H7 (cell line): ENCODE results near the gene ARHGEF12. TPM values are rescaled to one million over a fixed set of nuclear protein-coding genes. Genes with fewer than 3 reads are reported as not detected.
A peak's percentile ranks its signal among the peaks of the same experiment; 100 is the strongest.

Source experiments
- DNase-seq: peaks from one replicate; pipeline ENCODE4 v3.0.0; 2012
- H3K27me3 ChIP-seq: 2 replicates; pipeline ENCODE4 v1.6.0; 2011; ENCODE audit warnings: mild to moderate bottlenecking, low read length; ENCODE audit not compliant: control insufficient read depth, insufficient read depth
- H3K36me3 ChIP-seq: replicated peaks from 2 replicates; pipeline ENCODE4 v1.5.1; 2011; ENCODE audit warnings: low read length; ENCODE audit not compliant: control insufficient read depth, insufficient read depth
- H3K4me3 ChIP-seq: 2 replicates; pipeline ENCODE4 v1.5.1; 2011; ENCODE audit warnings: low read depth, mild to moderate bottlenecking, control low read depth, low read length, moderate library complexity; ENCODE audit not compliant: insufficient read depth
- total RNA-seq: library from RNA; depleted of rRNA; stranded (reverse); fragments of >200 nt; shearing (Covaris generic); gene quantifications from 2 replicates; pipeline ENCODE4 v1.2.3, GENCODE V29; 2014; rRNA removed

The ARHGEF12 gene, protein sequence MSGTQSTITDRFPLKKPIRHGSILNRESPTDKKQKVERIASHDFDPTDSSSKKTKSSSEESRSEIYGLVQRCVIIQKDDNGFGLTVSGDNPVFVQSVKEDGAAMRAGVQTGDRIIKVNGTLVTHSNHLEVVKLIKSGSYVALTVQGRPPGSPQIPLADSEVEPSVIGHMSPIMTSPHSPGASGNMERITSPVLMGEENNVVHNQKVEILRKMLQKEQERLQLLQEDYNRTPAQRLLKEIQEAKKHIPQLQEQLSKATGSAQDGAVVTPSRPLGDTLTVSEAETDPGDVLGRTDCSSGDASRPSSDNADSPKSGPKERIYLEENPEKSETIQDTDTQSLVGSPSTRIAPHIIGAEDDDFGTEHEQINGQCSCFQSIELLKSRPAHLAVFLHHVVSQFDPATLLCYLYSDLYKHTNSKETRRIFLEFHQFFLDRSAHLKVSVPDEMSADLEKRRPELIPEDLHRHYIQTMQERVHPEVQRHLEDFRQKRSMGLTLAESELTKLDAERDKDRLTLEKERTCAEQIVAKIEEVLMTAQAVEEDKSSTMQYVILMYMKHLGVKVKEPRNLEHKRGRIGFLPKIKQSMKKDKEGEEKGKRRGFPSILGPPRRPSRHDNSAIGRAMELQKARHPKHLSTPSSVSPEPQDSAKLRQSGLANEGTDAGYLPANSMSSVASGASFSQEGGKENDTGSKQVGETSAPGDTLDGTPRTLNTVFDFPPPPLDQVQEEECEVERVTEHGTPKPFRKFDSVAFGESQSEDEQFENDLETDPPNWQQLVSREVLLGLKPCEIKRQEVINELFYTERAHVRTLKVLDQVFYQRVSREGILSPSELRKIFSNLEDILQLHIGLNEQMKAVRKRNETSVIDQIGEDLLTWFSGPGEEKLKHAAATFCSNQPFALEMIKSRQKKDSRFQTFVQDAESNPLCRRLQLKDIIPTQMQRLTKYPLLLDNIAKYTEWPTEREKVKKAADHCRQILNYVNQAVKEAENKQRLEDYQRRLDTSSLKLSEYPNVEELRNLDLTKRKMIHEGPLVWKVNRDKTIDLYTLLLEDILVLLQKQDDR (N-terminal part only)
- 19.2 and 27.6 TPM in 2 replicates for total RNA-seq

DNA sequence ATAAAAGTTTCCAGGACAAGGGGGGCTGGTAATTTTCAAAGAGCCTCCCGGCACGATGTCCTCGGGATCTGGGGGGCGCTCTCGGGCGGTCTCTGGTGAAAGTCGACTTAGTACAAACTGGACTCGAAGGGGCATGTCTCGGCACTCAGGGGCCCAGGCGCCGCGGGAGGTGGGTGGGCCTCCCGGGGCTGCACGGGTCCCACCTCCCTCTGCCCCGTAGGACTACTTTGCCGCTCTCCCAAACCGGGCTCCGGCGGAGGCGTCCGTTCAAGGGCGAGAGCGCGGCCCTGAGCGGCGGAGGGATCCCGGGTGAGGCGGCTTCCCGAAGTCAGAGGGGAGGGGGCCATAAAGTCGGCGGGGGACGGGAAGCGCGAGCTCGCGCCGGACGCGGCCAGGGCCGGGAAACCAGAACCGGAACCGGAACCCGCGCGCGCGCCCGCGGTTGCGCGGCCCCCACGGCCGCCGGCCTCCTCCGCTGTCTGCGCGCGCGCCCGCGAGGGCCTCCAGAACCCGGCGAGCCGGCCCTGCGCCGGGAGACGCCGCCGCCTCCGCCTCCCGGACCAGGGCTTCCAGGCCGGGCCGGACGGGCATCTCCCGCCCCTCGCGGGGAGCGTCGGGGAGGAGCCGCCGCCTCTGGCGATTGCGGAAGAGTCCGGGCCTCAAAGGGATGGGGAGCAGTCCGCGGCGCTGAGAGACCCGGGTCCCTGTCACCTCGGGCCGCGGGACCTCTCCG lies at the start of gene ARHGEF12:
TSS of gene ARHGEF12 (plus strand) at position 506 of the 733 bp plus-strand sequence. CDS start 831 bp downstream, outside the sequence.
- H3K4me3 ChIP-seq = peak within 1 kb of the TSS; percentile 89
- no peaks in the 10 kb centered on the region for H3K27me3 ChIP-seq
- no peaks in the 10 kb centered on the region; the same call in 1 of the 2 replicates for H3K36me3 ChIP-seq
- peak; percentile 98 for DNase-seq

DNA sequence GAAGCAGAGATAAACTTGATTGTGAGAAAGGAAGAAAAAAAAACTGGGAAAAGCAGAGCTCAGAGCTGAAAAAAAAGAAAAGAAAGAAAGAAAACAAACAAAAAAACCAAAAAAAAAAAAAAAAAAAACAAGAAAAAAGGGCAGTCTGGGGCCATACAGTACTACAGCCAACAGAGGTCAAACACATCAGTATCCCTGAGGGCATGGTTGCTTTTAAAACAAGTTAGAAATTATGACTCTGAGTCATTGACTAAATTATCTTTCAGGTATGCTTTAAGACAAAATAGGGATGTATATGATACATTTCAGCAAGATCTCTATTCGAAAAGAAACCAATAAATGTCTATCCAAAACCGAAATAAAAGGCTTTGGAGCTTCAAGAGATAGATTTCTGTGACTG lies 48.2 kb upstream of the ARHGEF12 start:
- no peak for DNase-seq
- Histone ChIP-seq H3K36me3 (no peaks in the 10 kb centered on the region), H3K4me3 (no peak overlapping the region), H3K27me3 (no peaks in the 10 kb centered on the region)

DNA sequence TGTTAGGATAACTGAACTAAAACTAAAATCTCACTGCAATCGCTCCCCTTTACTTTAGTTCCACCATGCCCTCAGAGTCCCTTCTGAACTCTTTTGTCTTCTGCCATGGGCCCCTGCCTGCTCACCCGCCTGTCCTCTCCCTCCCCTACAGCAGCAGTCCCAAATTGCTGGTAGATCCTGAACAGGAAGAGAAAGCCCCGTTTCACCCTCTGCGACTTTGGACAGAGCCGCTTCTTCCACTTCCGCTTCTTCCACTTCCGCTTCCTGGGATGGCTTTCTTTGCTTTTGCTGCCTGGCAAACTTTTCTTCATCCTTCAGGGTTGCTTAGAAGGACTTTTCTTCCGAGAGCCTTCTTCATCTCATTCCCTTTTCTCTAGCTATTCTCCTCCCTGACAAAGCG lies 46.8 kb upstream of the ARHGEF12 start:
- Histone ChIP-seq H3K4me3 (no peak overlapping the region), H3K36me3 (no peaks in the 10 kb centered on the region), H3K27me3 (no peaks in the 10 kb centered on the region; the same call in 1 of the 2 replicates)
- DNase-seq = no peak

DNA sequence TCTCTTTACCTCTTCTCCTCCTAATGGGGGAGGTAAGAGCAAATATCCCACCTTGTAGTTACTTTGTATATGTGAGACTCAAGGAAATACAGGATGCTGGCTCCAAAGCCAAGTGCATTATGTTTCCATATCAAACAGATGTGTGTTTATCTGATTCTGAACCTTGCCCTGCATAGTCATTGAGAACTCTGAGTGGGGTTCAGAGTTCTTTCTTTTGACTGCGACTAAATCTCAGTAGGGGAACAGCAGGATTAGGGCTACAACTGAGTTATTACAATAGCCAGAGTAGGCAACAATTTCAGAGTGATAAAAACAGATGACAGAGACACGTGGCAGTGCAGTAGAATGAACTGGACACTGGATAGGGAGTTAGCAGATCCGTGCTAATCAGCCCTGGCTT lies 45.3 kb upstream of the ARHGEF12 start:
- DNase-seq = no peak
- Histone ChIP-seq H3K27me3 (no peaks in the 10 kb centered on the region; the same call in 1 of the 2 replicates), H3K4me3 (no peak overlapping the region)

DNA sequence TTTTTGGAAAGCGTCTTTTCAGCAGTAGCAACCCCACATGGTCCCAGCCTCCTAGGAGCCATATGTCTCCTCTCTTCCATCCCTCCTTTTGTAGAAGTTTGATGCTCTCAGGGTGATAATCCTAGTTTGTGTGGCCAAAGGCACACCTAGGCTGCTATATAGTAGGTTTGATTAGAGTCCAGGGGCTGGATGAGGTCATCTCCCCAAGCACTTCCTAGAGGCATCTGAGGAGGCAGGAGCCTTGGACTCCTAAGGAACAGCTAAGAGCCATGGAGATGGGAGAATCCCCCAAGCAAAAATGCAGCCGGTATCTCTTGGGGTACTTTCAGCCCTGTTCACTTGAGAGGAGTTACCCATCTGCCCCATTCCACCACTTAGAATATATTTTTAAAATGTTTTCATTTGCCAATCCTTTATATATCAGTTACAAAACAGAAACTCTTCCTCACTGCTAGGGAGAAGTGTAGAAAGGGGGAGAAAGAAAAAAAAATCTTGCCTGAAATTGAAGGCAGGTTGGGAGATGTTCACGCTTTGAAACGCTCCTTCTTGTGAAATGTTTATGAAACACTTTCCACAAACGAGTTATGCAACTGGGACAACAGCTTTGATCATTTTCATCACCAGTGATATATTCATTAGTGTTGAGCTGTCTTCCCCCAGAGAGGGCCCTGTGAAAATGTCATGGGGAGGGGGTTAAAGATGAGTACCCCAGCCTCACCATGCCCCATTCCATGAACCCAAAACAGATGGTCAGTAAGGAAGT lies 43.0 kb upstream of the ARHGEF12 start:
- no peaks in the 10 kb centered on the region for H3K36me3 ChIP-seq
- no peak overlapping the region for H3K4me3 ChIP-seq
- no peak for DNase-seq
- H3K27me3 ChIP-seq = no peaks in the 10 kb centered on the region; the same call in 1 of the 2 replicates

More for the DNA sequence above, 45.3 kb upstream of the ARHGEF12 start:
- H3K36me3 ChIP-seq = no peaks in the 10 kb centered on the region

DNA sequence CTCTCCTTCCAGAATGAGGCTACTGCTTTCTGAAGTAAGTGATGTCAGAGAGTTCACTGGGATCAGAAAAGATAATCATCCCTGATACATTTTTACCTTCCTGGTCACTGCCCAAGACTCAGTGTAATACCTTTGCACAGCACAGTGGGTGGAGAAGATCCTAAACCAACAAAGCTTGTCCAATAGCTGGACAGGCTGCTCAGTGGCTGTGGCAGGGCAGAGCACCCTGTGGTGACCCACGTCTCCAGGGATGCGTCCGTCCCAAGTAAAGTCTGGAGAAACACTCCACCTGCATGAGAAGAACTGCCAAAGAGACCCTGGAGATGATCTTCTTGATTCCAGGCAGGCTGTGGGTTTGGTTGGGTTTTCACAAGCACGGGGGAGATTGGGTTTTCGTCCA lies 42.1 kb upstream of the ARHGEF12 start:
- Histone ChIP-seq H3K4me3 (no peak overlapping the region), H3K36me3 (no peaks in the 10 kb centered on the region), H3K27me3 (no peaks in the 10 kb centered on the region; the same call in 1 of the 2 replicates)
- DNase-seq = no peak

DNA sequence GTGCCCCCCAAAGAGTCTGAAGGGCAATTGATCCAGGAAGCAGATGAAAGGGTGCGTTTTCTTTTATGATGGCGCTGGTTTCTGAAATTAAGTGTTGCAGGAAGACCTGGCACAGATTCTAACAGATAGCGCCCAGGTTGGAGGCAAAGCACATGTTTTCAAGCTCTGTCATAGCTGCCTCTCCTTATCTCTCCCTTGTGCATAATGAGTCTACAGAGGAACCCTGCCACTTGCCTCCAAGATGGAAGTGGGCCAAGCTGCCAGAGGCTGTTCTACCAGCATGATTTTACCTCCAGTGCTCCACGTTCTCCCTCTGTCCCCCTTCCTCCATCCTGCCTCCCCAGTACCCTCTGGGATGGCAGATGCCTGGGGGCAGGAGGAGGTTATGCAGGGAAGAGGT lies 41.1 kb upstream of the ARHGEF12 start:
- Histone ChIP-seq H3K4me3 (no peak overlapping the region), H3K27me3 (no peaks in the 10 kb centered on the region; the same call in 1 of the 2 replicates), H3K36me3 (no peaks in the 10 kb centered on the region)
- no peak for DNase-seq

DNA sequence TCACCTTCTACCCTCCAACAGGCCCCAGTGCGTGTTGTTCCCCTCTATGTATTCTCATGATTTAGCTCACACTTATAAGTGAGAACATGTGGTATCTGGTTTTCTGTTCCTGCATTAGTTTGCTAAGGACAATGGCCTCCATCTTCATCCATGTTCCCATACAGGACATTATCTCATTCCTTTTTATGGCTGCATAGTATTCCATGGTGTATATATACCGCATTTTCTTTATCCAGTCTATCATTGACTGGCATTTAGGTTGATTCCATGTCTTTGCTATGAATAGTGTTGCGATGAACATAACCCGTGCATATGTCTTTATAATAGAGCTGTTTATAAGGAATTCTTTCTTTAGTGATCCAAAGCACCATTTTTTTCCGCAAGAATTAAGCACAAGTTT lies 39.7 kb upstream of the ARHGEF12 start:
- Histone ChIP-seq H3K4me3 (no peak overlapping the region), H3K27me3 (no peaks in the 10 kb centered on the region; the same call in 1 of the 2 replicates)
- no peak for DNase-seq

DNA sequence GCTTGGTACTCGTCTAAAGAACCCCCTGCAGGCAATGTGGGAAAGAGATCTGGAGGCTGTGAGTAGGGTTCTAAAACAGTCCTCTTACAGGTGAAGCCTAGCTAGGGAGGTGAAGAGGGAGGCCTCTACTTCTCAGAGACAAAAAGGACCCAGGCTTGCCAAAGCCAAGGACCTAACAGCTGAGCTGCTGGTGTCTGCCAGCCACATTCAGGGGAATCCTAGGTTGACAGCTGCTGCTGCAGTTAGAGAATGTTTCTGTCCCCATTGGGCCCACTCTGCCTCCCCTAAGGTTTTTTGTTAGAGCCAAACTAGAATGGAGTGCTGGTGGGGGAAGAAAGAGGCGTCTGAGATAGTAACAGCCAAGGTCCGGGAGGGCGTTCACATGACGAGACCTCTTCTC lies 37.8 kb upstream of the ARHGEF12 start:
- DNase-seq = no peak
- Histone ChIP-seq H3K27me3 (no peaks in the 10 kb centered on the region), H3K4me3 (no peak overlapping the region), H3K36me3 (no peaks in the 10 kb centered on the region)

More for the DNA sequence above, 39.7 kb upstream of the ARHGEF12 start:
- H3K36me3 ChIP-seq = no peaks in the 10 kb centered on the region

DNA sequence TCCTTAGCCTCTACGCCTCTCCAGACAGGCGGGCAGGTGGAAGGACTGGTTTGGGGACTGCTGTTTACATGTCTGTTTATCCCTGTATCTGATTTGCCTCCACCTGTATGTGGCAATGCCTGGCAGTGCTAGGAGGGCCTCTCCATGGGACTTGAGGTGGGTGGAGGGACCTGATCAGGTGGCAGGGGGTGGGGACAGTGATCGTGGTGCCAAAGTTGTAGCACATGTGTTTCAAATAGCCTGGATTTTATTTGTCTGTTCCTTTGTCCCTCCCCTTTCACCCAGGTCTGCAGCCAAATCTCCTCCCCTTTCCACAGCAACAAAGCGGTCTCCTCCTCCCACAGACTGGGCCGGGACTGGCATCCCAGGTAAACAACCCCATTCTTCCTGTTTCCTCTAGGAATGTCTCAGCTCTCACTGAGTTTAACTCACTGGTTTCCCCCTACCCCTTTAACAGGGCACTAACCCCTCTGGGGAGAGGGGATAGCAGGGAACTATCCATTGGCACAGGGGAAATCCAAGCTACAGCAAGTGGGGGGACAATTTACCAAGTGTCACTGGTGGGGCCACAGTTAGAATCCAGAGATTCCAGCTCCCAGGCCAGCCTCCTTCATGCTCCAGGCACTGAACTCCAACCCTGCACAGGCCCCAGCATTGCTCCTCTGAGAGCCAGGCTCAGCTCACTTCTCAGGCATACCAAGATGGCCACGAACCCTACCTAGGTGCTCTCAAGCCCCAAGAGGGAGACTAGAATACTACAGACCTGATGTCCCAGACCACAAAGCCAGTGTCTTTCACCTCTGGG lies 34.0 kb upstream of the ARHGEF12 start:
- H3K27me3 ChIP-seq = no peaks in the 10 kb centered on the region
- no peak for DNase-seq
- no peak overlapping the region for H3K4me3 ChIP-seq
- H3K36me3 ChIP-seq = no peaks in the 10 kb centered on the region

DNA sequence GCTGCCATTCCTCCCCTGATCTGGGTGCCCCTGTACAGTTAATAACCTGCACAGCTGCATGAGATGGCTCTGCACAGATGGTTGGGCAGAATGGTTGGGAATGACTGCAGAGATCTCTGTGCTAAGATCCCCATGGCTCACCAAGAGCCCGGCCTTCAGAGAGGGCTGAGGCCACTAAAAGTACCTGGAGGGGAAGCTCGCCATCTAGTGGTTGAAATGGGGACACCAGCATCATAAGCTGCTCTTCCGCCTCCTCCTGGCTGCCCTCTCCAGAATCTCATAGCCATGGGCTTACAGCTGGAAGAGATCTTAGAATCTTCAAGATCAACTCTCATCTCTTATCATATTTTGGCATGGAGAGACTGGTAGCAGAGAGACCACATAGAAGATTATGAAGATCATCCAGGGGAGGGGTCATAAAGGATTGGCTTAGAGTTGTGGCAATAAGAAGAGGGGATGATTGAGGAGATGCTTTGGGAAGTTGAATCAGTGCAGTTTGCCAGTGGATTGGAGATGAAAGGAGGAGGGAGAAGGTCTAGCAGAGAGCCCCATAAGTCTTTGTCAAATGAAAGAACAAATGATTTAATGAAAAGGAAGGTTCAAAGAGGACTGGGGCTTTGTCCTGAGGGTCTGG lies 33.1 kb upstream of the ARHGEF12 start:
- H3K36me3 ChIP-seq = no peaks in the 10 kb centered on the region
- no peak overlapping the region for H3K4me3 ChIP-seq
- DNase-seq = peak; percentile 72
- H3K27me3 ChIP-seq = no peaks in the 10 kb centered on the region

DNA sequence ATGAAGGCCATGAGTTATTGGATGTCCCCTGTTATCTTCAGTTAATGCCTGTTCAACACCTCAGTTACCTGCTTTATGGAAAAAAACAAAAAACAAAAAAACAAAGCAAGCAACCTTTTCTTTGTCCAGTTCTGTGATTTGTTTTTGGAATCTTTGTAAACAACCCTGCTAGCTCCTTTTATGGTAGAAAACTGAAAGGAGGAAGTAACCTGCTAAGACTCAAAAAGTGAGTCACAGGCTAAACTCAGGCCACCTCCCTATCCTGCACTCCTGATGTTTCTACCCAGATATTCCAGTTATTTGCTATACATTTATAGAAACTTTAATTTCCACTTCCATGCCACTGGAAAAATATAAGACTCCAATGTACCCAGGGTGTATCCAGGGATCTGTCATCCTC lies 31.7 kb upstream of the ARHGEF12 start:
- no peak for DNase-seq
- Histone ChIP-seq H3K27me3 (no peaks in the 10 kb centered on the region), H3K36me3 (no peaks in the 10 kb centered on the region), H3K4me3 (no peak overlapping the region)
